IgD-negative memory B cell (primary cell): ENCODE measurements around the gene PRSS21. TPM values are rescaled to one million over a fixed set of nuclear protein-coding genes. Genes with fewer than 3 reads are reported as not detected.

Source experiments
- H3K27ac Mint-ChIP-seq, 3 donors: one replicate each; pipeline ENCODE4 v1.8.0; 2020 to 2022; ENCODE audit warnings: mild to moderate bottlenecking in 3 of 3, mixed read lengths in 3 of 3, moderate library complexity in 1 of 3
- H3K27me3 Mint-ChIP-seq: one replicate; pipeline ENCODE4 v1.8.0; 2021; ENCODE audit warnings: mixed read lengths
- H3K36me3 Mint-ChIP-seq: one replicate; pipeline ENCODE4 v1.8.0; 2020; ENCODE audit warnings: mild to moderate bottlenecking, mixed read lengths
- H3K4me1 Mint-ChIP-seq, 3 donors: one replicate each; pipeline ENCODE4 v1.8.0; 2020 to 2022; ENCODE audit warnings: mixed read lengths in 3 of 3, mild to moderate bottlenecking in 1 of 3
- H3K4me3 Mint-ChIP-seq, 4 donors: one replicate each; pipeline ENCODE4 v1.8.0; 2020 to 2022; ENCODE audit warnings: mild to moderate bottlenecking in 4 of 4, mixed read lengths in 4 of 4, moderate library complexity in 3 of 4
- H3K9me3 Mint-ChIP-seq, 3 donors: one replicate each; pipeline ENCODE4 v1.8.0; 2020 to 2021; ENCODE audit warnings: mixed read lengths in 3 of 3, mild to moderate bottlenecking in 1 of 3
- polyA plus RNA-seq: library from polyadenylated mRNA; unstranded; fragments of 300-500 nt; fragmentation: Illumina TruSeq; gene quantifications from one replicate; pipeline ENCODE4 v1.2.3, GENCODE V29; 2021

PRSS21 gene
- polyA plus RNA-seq, 1 donor from 2014 or later = 10.4 TPM

- H3K4me1 Mint-ChIP-seq = no peaks in the 10 kb centered on the region
- no peaks in the 10 kb centered on the region for H3K36me3 Mint-ChIP-seq
- H3K27ac Mint-ChIP-seq = peak overlapping the region in 1 of 3 donors; percentile 72
- H3K4me3 Mint-ChIP-seq = no peak overlapping the region
- H3K9me3 Mint-ChIP-seq = peaks cover 0 to 6% (median 2%) of the 10 kb centered on the region in 3 donors
- peaks cover 23% of the 10 kb centered on the region for H3K27me3 Mint-ChIP-seq
Measured at GRCh38 chr16:2848933-2849725, 32.1 kb downstream of the PRSS21 start.

DNA sequence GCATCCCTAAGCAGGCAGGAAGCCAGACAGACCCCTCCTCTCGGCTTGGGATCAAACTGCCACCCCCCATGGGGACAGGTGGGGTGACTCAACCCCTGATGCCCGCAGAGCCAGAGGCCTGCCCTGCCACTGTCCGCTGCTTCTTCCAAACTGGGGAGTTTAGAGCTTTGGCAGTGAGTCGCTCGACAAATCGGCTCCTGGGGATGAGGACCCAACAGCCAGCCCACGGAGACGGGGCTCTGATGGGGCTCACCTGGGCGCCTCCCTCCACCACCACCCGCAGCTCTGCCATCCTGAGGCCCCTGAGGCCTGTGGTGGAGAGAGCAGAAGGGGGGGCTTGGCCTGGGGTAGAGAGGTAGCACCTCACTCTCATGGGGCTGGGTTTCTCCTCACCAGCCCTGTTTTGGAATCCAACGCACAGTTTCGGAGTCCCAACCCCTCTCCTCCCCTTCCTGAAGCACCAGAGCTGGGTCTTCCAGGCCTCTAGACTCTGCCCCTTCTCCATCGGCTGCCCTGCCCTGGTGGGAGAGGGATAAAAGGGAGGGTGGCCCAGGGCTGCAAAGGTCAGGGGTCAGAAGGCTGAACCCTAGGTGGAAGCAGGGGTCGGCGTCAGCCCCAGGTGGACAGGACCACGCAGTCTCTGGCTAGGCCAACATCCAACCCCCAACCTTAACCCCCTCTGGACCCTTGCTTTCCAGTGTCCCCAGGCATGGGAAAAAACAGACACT is 35.1 kb downstream of the PRSS21 start:
- Mint-ChIP-seq H3K4me3 (no peak overlapping the region), H3K27me3 (peaks cover 16% of the 10 kb centered on the region), H3K4me1 (peaks cover 0 to 2% (median 0%) of the 10 kb centered on the region in 3 donors), H3K9me3 (peaks cover 4 to 9% (median 4%) of the 10 kb centered on the region in 3 donors), H3K27ac (no peak overlapping the region), H3K36me3 (no peaks in the 10 kb centered on the region)

DNA sequence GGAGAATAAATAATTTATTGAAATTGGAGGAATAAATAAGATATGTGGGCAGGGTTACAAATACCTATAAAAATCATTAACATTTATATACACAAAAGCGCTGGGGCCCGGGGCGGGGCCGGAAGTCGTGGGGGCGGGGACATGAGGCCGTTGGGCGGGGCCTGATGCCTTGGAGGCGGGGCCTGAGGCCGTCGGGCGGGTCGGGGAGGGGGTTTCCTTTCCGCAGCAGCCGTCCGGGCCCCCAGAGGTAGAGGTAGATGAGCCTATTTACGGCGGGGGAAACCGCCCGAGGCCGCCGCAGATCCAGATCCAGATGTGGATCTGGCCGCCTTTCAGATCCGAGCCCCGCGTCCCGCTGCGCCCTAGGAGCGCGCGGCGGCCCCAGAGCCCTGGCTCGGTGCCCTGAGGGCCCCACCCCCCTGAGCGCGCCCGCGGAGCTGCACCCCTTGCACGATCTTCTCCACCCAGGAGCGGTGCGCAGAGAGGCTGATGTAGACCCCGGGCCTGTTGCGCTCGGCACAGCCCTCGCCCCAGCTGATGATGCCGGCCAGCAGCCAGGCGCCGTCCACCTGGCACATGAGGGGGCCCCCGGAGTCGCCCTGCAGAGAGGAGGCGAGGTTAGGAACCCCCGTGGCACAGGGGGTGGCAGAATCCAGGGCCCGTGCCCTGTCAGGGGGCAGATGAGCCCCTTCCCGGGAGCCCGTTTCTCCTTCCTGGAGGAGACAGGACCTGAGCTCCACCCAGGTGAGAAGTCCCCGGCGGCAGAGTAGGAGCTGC is 35.9 kb downstream of the PRSS21 start:
- Mint-ChIP-seq H3K27me3 (peaks cover 17% of the 10 kb centered on the region), H3K27ac (no peak overlapping the region), H3K9me3 (peaks cover 4 to 9% (median 4%) of the 10 kb centered on the region in 3 donors), H3K4me1 (peaks cover 0 to 3% (median 2%) of the 10 kb centered on the region in 3 donors), H3K36me3 (no peaks in the 10 kb centered on the region), H3K4me3 (no peak overlapping the region)

DNA sequence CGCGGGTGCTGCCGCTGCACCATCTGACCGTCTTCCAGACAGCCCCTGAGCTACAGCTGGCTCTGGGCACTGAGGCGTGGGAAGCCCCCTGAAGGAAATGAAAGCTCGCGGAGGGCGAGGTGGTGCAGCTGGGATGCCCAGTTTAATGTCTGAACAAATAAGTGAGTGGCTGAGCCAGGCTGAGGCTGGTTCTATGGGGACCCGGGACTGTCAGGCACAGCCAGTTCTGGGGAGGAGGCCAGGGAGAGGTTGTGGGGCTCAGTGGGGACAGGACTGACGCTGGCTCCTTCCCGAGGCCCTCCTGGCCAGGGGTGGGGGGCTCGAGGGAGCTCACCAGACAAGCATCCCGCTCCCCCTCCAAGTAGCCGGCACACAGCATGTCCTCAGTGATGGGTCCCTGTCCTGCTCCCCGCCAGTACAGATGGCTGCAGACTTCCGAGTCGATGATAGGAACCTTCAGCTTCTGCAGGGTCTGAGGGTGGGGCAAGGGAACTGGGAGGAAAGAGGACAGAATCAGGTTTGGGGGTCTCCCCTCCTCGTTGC is 36.6 kb downstream of the PRSS21 start:
- H3K4me1 Mint-ChIP-seq = peaks cover 0 to 3% (median 2%) of the 10 kb centered on the region in 3 donors
- no peak overlapping the region for H3K27ac Mint-ChIP-seq
- peaks cover 16% of the 10 kb centered on the region for H3K27me3 Mint-ChIP-seq
- H3K36me3 Mint-ChIP-seq = no peaks in the 10 kb centered on the region
- peaks cover 4 to 9% (median 4%) of the 10 kb centered on the region in 3 donors for H3K9me3 Mint-ChIP-seq
- H3K4me3 Mint-ChIP-seq = peak overlapping the region in 1 of 4 donors; percentile 39

- Mint-ChIP-seq H3K36me3 (no peaks in the 10 kb centered on the region), H3K9me3 (peaks cover 4 to 9% (median 4%) of the 10 kb centered on the region in 3 donors), H3K4me3 (no peak overlapping the region), H3K27me3 (peaks cover 11% of the 10 kb centered on the region), H3K27ac (no peak overlapping the region), H3K4me1 (peaks cover 0 to 3% (median 2%) of the 10 kb centered on the region in 3 donors)
Measured at GRCh38 chr16:2854700-2855309, 37.8 kb downstream of the PRSS21 start.

GRCh38 chr16:2855536-2855935 is 38.5 kb downstream of the PRSS21 start:
- Mint-ChIP-seq H3K27ac (no peak overlapping the region), H3K36me3 (no peaks in the 10 kb centered on the region), H3K9me3 (peaks cover 4 to 9% (median 4%) of the 10 kb centered on the region in 3 donors), H3K4me3 (peak overlapping the region in 1 of 4 donors; percentile 65), H3K27me3 (peaks cover 15% of the 10 kb centered on the region), H3K4me1 (peaks cover 0 to 3% (median 2%) of the 10 kb centered on the region in 3 donors)

- Mint-ChIP-seq H3K4me3 (no peak overlapping the region), H3K9me3 (peaks cover 4 to 11% (median 4%) of the 10 kb centered on the region in 3 donors), H3K27me3 (peaks cover 17% of the 10 kb centered on the region), H3K27ac (no peak overlapping the region), H3K36me3 (no peaks in the 10 kb centered on the region), H3K4me1 (peaks cover 0 to 3% (median 2%) of the 10 kb centered on the region in 3 donors)
Measured at GRCh38 chr16:2856061-2856670, 39.1 kb downstream of the PRSS21 start.

GRCh38 chr16:2856686-2857450 is 39.8 kb downstream of the PRSS21 start:
- peaks cover 0 to 3% (median 2%) of the 10 kb centered on the region in 3 donors for H3K4me1 Mint-ChIP-seq
- no peak overlapping the region for H3K27ac Mint-ChIP-seq
- peaks cover 21% of the 10 kb centered on the region for H3K27me3 Mint-ChIP-seq
- H3K36me3 Mint-ChIP-seq = no peaks in the 10 kb centered on the region
- no peak overlapping the region for H3K4me3 Mint-ChIP-seq
- peaks cover 4 to 12% (median 4%) of the 10 kb centered on the region in 3 donors for H3K9me3 Mint-ChIP-seq

GRCh38 chr16:2857451-2858244 is 40.6 kb downstream of the PRSS21 start, which contains the start of gene PRSS22:
Gene PRSS22, minus strand, starts transcription at chr16:2858170. Its CDS starts 66 bp downstream, at chr16:2858104.
- peaks cover 0 to 3% (median 2%) of the 10 kb centered on the region in 3 donors for H3K4me1 Mint-ChIP-seq
- H3K4me3 Mint-ChIP-seq = peak within 1 kb of the TSS in 2 of 4 donors; percentile 82 to 94
- no peaks in the 10 kb centered on the region for H3K36me3 Mint-ChIP-seq
- H3K27me3 Mint-ChIP-seq = peaks cover 20% of the 10 kb centered on the region
- peaks cover 4 to 12% (median 4%) of the 10 kb centered on the region in 3 donors for H3K9me3 Mint-ChIP-seq
- peak within 1 kb of the TSS in 1 of 3 donors; percentile 88 for H3K27ac Mint-ChIP-seq

DNA sequence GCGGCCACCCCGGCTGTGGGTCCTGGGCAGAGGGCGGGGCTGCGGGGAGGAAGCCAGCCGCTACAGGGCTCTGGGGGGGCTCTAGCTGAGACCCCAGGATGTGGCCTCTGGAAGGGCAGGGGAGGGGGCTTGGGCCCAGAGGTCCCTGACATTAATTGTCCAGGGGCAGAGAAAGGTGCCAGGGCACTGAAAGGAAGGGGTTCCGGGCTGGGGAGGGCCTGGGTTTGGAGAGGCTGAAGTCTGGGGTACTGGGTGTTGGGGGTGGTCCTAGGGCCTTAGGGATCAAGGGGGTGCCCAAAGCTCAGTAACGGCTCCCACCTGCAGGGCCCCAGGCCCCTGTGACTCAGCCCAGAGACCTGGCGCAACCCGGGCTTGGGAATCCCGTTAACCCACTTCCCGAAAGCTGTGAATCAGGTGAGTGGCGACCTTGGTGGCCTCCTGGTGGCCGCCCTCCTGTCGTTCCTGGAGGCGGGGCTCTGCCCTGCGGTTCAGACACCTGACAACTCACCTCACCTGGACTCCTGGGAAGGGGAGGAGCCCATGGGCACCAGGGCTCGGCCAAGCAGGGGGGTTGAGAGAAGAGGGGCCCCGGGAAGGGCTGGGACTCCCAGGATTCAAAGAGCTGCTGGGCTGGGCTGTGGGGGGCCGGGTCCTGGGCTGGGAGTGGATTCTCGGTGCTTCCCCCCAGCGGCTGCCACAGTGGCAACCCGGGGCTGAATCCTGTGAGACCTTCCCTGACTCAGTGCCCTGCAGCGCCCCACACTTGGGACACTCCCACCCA is 41.4 kb downstream of the PRSS21 start:
- Mint-ChIP-seq H3K36me3 (no peaks in the 10 kb centered on the region), H3K27me3 (peaks cover 20% of the 10 kb centered on the region), H3K4me3 (no peak overlapping the region), H3K27ac (no peak overlapping the region), H3K4me1 (peaks cover 0 to 3% (median 2%) of the 10 kb centered on the region in 3 donors), H3K9me3 (peaks cover 4 to 12% (median 4%) of the 10 kb centered on the region in 3 donors)

- Mint-ChIP-seq H3K4me1 (peaks cover 2 to 3% (median 2%) of the 10 kb centered on the region in 3 donors), H3K36me3 (no peaks in the 10 kb centered on the region), H3K9me3 (peaks cover 0 to 4% (median 0%) of the 10 kb centered on the region in 3 donors), H3K27ac (no peak overlapping the region), H3K27me3 (peaks cover 20% of the 10 kb centered on the region), H3K4me3 (no peak overlapping the region)
Measured at GRCh38 chr16:2859686-2860265, 42.7 kb downstream of the PRSS21 start.
